Measurements from ENCODE around the gene SUMF1.
"Not testable (repeated sequence)": the region's sequence is repeated elsewhere in the genome, so short reads cannot be mapped to it uniquely, and the experiment has no call there.

The SUMF1 gene

GRCh38 chr3:4351164-4351855 lies 115.8 kb downstream of the SUMF1 start:
- H3K27ac ChIP-seq, result no peak overlapping the region
- no peak for DNase-seq (ENCODE audit: low read depth, low spot score)

- DNase-seq (ENCODE audit: low read depth, low spot score), result peak; percentile 6
- H3K27ac ChIP-seq, result no peak overlapping the region
Measured at GRCh38 chr3:4350789-4351163, 116.3 kb downstream of the SUMF1 start.

GRCh38 chr3:4343258-4343657 lies 123.8 kb downstream of the SUMF1 start:
- no peak overlapping the region for H3K27ac ChIP-seq
- no peak for DNase-seq (ENCODE audit: low read depth, low spot score)

GRCh38 chr3:4341336-4341675 lies 125.8 kb downstream of the SUMF1 start:
- DNase-seq (ENCODE audit: low read depth, low spot score), result no peak
- no peak overlapping the region for H3K27ac ChIP-seq

- H3K27ac ChIP-seq, result no peak overlapping the region
- no peak for DNase-seq (ENCODE audit: low read depth, low spot score)
Measured at GRCh38 chr3:4340411-4341335, 126.4 kb downstream of the SUMF1 start.

- no peak for DNase-seq (ENCODE audit: low read depth, low spot score)
- no peak overlapping the region for H3K27ac ChIP-seq
Measured at GRCh38 chr3:4340077-4340410, 127.0 kb downstream of the SUMF1 start.

GRCh38 chr3:4338751-4339150 lies 128.3 kb downstream of the SUMF1 start:
- DNase-seq (ENCODE audit: low read depth, low spot score), result no peak
- H3K27ac ChIP-seq, result no peak overlapping the region

GRCh38 chr3:4336850-4337546 lies 130.1 kb downstream of the SUMF1 start:
- no peak for DNase-seq (ENCODE audit: low read depth, low spot score)
- no peak overlapping the region for H3K27ac ChIP-seq

GRCh38 chr3:4335840-4336562 lies 131.1 kb downstream of the SUMF1 start:
- no peak overlapping the region for H3K27ac ChIP-seq
- no peak for DNase-seq (ENCODE audit: low read depth, low spot score)

GRCh38 chr3:4334548-4334947 lies 132.5 kb downstream of the SUMF1 start:
- no peak overlapping the region for H3K27ac ChIP-seq
- no peak for DNase-seq (ENCODE audit: low read depth, low spot score)

- DNase-seq (ENCODE audit: low read depth, low spot score), result no peak
- no peak overlapping the region for H3K27ac ChIP-seq
Measured at GRCh38 chr3:4332991-4333390, 134.1 kb downstream of the SUMF1 start.

- no peak overlapping the region for H3K27ac ChIP-seq
- DNase-seq (ENCODE audit: low read depth, low spot score), result no peak
Measured at GRCh38 chr3:4332574-4332973, 134.5 kb downstream of the SUMF1 start.

GRCh38 chr3:4332111-4332510 lies 135.0 kb downstream of the SUMF1 start:
- no peak for DNase-seq (ENCODE audit: low read depth, low spot score)
- no peak overlapping the region for H3K27ac ChIP-seq

GRCh38 chr3:4329806-4330205 lies 137.3 kb downstream of the SUMF1 start:
- not testable (repeated sequence) for H3K27ac ChIP-seq; DNase-seq (ENCODE audit: low read depth, low spot score)

GRCh38 chr3:4326868-4327267 lies 140.2 kb downstream of the SUMF1 start:
- DNase-seq (ENCODE audit: low read depth, low spot score), result no peak
- no peak overlapping the region for H3K27ac ChIP-seq

- DNase-seq (ENCODE audit: low read depth, low spot score), result no peak
- no peak overlapping the region for H3K27ac ChIP-seq
Measured at GRCh38 chr3:4323246-4324027, 143.6 kb downstream of the SUMF1 start.

- no peak overlapping the region for H3K27ac ChIP-seq
- peak; percentile 56 for DNase-seq (ENCODE audit: low read depth, low spot score)
Measured at GRCh38 chr3:4322635-4323034, 144.4 kb downstream of the SUMF1 start.

GRCh38 chr3:4321732-4322131 lies 145.3 kb downstream of the SUMF1 start:
- no peak for DNase-seq (ENCODE audit: low read depth, low spot score)
- no peak overlapping the region for H3K27ac ChIP-seq

GRCh38 chr3:4320096-4320911 lies 146.8 kb downstream of the SUMF1 start:
- no peak overlapping the region for H3K27ac ChIP-seq
- DNase-seq (ENCODE audit: low read depth, low spot score), result no peak

Data from epithelial cell of prostate (primary cell).